Bronchial epithelial cell (primary cell): ENCODE data around the gene TRRAP. TPM values are rescaled to one million over a fixed set of nuclear protein-coding genes. Genes with fewer than 3 reads are reported as not detected.

Source experiments
- DNase-seq: peaks from one replicate; pipeline ENCODE4 v3.0.0-alpha.2; 2010; ENCODE audit warnings: low read depth
- FAIRE-seq: peaks from 2 replicates; lab custom pipeline; 2011; peaks lifted over from hg19 to GRCh38; lab: Jason Lieb, UNC
- H3K27me3 ChIP-seq: 2 replicates; pipeline ENCODE4 v1.5.1; 2011; ENCODE audit warnings: low read length; ENCODE audit not compliant: control insufficient read depth, insufficient read depth
- H3K36me3 ChIP-seq: 2 replicates; pipeline ENCODE4 v1.5.1; 2011; ENCODE audit warnings: low read length; ENCODE audit not compliant: control insufficient read depth, insufficient read depth
- H3K4me3 ChIP-seq: 2 replicates; pipeline ENCODE4 v1.5.1; 2011; ENCODE audit warnings: mild to moderate bottlenecking, low read depth, low read length, control low read depth
- CTCF ChIP-seq: IDR thresholded peaks from 2 replicates; pipeline ENCODE4 v1.5.1; 2011; ENCODE audit warnings: mild to moderate bottlenecking, moderate library complexity, low read length, control low read depth, inconsistent platforms; ENCODE audit not compliant: insufficient read depth, severe bottlenecking
- total RNA-seq: library from RNA; depleted of rRNA; stranded (reverse); fragments of >200 nt; gene quantifications from 2 replicates; pipeline ENCODE4 v1.2.1, GENCODE V29; 2014

Gene TRRAP
- total RNA-seq, 1 donor from 2014 or later: 8.2 TPM

- no peak for TF ChIP-seq CTCF
- H3K4me3 ChIP-seq: no peak overlapping the region
- H3K27me3 ChIP-seq: no peaks in the 10 kb centered on the region
- no peak for FAIRE-seq
- peaks cover 27% of the 10 kb centered on the region for H3K36me3 ChIP-seq
- DNase-seq: no peak
Measured at GRCh38 chr7:98996150-98996552, 117.8 kb downstream of the TRRAP start.

DNA sequence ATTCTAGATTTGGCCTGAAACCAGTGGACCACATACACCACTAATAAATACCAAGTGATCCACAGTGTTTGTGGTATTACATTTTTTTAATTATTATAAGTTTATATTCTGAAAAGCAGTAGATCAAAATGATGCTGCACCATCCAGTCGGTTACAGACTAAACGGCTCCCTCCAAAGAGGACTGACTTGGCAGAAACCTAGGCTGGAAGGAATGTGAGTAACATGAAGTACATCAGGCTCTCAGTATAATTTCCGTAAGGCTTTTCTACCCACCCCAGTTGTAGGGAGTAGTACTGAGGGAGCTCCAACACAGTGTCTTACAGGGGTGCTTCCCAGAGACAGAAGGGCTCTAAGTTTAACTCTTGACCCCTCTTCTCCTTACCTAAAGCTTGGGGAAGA, 119.5 kb downstream of the TRRAP start:
- Histone ChIP-seq H3K36me3 (peaks cover 32% of the 10 kb centered on the region), H3K27me3 (no peaks in the 10 kb centered on the region), H3K4me3 (no peak overlapping the region)
- no peak for TF ChIP-seq CTCF
- DNase-seq: no peak
- FAIRE-seq: no peak

DNA sequence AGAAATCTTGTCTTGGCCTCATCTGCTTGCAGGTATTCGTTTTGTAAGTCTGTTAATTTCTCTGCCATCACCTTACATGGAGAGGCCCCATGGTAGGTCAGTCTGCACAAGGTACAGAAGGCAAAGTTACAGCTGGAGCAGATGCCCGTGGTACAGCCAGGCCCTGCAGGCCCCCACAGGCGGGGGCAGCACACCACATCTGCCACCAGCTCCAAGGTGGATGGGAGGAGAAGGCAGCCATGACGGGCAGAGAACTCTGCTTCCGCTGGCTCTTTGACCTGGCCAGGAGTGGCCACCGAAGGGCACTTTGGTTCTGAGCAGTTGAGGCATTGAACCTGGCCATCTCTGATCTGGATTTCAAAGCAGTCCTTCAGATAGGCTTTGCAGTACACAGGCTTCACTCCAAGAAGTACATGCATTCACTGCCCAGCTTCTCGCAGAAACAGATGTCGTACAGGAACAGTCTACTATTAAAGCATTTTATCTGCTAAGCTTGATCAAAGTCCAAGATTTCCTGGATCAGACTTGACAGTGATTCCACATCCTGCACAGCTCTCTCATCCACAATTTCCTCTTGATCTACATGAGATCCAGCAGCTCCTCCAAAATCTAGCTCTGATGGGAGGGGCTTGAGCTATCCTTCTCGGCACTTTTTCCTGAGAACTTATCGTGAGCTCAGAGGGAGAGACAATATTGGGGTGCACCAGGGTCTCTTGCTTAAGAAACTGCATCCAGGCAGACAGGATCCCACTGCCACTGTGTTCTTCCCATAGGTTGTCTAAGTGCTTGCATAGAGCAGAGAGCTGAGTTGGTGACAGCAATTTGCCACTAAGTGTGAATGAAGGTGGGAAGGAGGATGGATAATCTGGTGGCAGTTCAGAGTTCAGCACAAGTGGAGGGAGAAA, 120.7 kb downstream of the TRRAP start:
- no peak for TF ChIP-seq CTCF
- Histone ChIP-seq H3K4me3 (no peak overlapping the region), H3K36me3 (peaks cover 26% of the 10 kb centered on the region), H3K27me3 (no peaks in the 10 kb centered on the region)
- peak; percentile 60 for FAIRE-seq
- DNase-seq: no peak

DNA sequence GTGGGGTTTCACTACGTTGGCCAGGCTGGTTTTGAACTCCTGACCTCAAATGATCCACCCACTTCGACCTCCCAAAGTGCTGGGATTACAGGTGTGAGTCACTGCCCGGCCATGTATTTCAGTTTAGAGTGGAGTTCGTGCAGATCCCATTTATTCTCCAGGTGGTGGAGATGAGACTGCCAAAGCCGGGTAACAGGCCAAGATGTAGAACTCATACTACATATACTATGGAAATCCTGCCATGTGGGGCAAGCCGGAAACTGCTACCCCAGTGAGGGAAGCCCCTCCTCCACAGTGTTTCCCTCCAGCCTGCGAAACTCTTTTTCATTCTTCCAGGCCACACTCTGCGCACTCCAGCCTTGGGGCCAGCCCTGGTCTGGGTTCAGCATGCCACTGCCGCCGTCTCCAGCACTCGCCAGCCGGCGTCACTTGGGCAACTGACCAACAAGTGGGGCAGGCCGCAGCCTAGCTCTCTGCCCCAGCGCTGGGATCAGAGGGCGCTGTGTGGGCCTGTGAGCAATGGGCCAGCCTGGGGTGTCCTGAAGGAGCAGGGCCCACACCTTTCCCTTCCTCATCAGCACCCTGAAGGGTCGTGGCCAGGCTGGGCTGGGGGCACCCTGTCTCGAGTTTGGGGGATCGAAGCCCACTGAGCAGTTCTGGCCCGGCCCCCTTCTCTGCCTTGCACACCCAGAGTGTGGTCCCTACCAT, 122.0 kb downstream of the TRRAP start:
- no peak for TF ChIP-seq CTCF
- no peak for FAIRE-seq
- DNase-seq: no peak
- Histone ChIP-seq H3K4me3 (no peak overlapping the region), H3K27me3 (no peaks in the 10 kb centered on the region), H3K36me3 (peaks cover 23% of the 10 kb centered on the region)

DNA sequence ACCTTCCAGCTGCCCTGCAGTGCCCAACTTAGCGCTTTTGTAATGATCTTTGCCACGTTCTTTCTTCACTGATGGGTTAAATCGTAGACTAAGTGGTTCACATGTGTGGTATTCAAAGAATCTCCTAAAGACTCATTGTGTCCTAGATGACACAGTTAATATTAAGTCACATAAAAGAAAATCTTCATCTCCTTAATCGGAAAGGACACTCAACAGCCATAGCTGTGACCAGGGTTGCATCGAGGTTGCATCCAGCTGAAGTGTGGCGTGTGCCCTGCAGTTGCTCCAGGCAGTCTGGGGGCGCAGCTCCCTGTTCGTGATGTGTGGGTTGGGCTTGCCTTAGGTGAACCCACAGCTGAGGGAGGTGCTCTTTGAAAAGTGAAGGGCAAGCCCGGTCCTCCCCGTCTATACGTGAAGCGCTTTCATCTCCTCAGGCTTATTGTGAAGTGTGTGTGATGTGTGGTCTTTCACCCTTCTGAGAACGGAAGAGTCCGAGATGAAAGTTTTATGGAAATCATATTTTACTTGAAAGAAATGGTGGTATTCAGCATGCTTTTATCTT, 122.7 kb downstream of the TRRAP start:
- TF ChIP-seq CTCF: no peak
- H3K36me3 ChIP-seq: peaks cover 26% of the 10 kb centered on the region

More for the DNA sequence above, 122.7 kb downstream of the TRRAP start:
- no peaks in the 10 kb centered on the region for H3K27me3 ChIP-seq
- DNase-seq: no peak
- FAIRE-seq: no peak
- H3K4me3 ChIP-seq: no peak overlapping the region
